DMS53 treated with DMSO at 0.1 percent for 48 hours (cell line): ENCODE data around the gene KRT9.
A peak's percentile ranks its signal among the peaks of the same experiment; 100 is the strongest.
"Not testable (repeated sequence)": the region's sequence is repeated elsewhere in the genome, so short reads cannot be mapped to it uniquely, and the experiment has no call there.

Source experiments
- DNase-seq: peaks from one replicate; lab custom pipeline; 2025; ENCODE audit not compliant: unreplicated experiment; lab: John Stamatoyannopoulos, UW

Gene KRT9

GRCh38 chr17:41579484-41580243 is 7.8 kb upstream of the KRT9 start:
- DNase-seq, result peak; percentile 79

- no peak for DNase-seq
These were observed 7.1 kb upstream of the KRT9 start for GRCh38 chr17:41578971-41579370.

- DNase-seq, result no peak
These were observed 6.7 kb upstream of the KRT9 start for GRCh38 chr17:41578538-41578937.

- DNase-seq, result not testable (repeated sequence)
These were observed 4.9 kb upstream of the KRT9 start for GRCh38 chr17:41576740-41577139.

- no peak for DNase-seq
These were observed 3.5 kb upstream of the KRT9 start for GRCh38 chr17:41575336-41575735.

DNA sequence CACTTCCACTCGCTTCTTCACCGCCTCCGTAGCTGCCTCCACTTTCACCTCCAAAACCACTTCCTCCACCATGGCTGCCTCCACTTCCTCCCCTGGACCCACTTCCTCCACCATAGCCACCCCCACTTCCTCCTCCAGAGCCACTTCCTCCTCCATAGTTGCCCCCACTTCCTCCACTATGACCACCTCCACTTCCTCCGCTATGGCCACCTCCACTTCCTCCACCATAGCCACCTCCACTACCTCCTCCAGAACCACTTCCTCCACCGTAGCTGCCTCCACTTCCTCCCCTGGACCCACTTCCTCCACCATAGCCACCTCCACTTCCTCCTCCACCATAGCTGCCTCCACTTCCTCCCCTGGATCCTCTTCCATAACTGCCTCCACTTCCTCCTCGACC is 4.5 kb downstream of the KRT9 start:
- DNase-seq, result no peak

DNA sequence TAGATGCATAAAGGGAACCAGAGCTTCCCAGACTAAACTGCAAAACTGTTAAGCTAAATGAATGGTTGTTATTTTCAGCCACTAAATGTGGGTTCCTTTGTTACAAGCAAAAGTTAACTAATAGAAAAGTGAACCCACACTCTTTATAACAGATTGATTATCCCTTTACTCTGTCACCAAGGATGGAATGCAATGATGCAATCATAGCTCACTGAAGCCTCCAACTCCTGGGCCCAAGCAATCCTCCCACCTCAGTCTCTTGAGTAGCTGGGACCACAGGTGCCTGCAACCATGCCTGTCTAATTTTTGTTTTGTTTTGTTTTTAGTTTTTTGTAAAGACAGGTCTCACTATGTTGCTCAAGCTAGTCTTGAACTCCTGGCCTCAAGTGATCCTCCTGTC is 6.5 kb downstream of the KRT9 start:
- DNase-seq, result no peak

DNA sequence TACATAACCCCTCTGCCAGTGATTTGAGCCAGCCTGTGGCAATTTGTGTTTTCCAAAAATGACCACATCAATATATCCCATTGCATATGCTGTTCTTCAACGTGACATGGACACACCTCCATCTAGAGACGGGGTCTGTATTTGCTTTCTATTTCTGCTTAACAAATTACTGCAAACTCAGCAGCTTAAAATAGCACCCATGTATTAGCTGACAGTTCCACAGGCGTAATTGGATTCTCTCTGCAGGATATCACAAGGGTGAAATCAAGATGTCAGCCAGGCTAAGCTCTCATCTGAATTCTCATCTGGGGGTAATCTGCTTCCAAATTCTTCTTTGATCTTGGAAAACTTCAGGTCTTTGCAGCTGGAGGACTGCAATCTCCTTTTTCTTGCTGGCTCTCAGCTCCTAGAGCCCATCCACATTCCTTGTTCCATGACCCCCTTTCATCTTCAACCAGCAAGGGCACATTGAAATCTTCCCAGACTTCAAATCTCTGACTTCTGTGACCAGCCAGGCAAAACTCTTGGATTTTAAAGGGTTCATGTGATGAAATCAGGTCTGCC is 8.2 kb downstream of the KRT9 start:
- DNase-seq, result no peak

- no peak for DNase-seq
These were observed 10.3 kb downstream of the KRT9 start for GRCh38 chr17:41561554-41561953.

DNA sequence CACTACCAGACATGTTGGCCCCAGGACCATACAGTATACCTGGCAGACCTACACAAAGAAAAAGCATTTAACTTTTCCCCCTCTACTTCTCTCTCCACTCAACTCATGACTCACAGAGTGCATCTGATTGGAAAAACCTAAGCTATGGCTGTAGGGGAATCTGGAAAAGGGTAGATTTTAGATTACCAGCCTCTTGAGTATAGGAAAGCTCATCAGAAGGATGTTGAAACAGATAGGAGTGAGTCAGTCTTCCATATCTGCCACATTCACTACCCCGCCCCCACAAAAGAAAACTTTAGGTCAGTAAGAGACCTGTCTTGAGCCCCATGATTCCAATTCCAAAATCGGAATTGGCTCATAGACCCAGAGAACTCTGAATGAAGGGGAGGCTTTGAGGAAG is 12.3 kb downstream of the KRT9 start:
- DNase-seq, result no peak

DNA sequence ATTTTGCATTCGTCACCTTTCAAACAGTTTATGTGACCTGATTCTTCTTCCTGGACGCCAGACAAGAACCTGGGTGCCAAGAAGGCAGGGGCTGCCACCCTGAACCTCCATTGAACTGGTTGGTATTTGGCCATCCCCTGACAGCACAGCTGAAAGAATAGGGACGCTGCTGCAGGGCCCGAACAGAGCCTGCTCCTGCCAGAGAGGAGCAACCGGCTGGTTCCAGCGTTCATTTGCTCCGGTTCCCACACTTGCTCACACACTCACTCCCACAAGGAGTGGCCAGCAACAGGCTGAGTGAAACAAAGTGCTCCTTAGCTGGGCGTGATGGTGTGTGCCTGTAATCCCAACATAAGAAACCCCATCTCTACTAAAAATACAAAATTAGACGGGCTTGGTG is 14.9 kb downstream of the KRT9 start:
- DNase-seq, result no peak

DNA sequence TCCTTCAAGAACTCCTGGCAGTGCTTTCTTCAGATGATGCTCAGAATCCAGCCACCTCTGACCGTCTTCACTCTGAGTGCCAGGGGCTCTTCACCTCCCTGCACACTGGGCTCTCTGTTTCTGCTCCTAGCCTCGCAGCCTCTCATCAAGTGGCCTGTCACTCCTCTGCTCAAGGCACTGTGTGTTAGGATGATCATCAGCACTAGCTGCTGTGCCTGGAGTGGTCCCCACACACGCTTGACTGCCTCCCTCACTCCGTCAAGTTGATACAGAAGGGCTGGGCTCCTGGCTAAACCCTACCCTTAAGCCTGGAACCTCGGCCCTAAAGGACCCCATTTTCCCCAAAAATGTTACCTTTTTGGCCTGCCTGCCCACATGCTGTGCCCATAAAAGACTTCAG is 15.6 kb downstream of the KRT9 start:
- DNase-seq, result no peak

GRCh38 chr17:41555105-41555887 is 16.6 kb downstream of the KRT9 start:
- DNase-seq, result no peak

DNA sequence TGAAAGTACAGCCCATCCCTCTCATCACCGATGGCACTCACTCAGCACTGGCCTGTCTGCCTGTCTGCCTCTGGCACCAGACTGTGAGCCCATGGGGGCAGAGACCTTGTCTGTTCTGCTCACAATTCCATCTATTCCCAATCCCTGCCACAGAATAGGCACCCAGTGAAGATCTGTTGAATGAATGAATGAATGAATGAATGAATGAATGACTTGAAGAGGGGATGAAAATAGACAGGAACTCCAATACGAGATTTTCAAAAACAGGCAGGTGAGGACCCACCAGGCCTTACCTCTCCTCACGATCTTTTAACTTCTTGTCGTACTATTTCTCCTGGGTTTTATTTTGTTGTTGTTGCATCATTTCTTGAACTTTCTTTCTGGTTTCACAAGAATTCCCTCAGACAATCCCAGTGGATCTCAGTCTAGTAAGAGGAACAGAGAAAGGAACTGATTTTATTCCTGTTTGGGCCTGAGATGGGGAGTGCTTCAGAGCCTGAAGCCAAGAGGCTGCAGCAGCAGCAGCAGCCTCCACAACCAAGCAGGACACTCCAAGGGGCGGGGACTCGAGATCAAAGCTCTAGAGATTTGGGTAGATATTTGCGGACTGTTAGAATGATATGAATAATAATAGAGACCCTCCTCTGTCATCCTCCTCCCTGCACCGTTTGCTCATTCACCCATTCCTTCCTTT is 17.7 kb downstream of the KRT9 start:
- DNase-seq, result no peak

- DNase-seq, result no peak
These were observed 18.7 kb downstream of the KRT9 start for GRCh38 chr17:41553176-41553575.

- no peak for DNase-seq
These were observed 19.4 kb downstream of the KRT9 start for GRCh38 chr17:41552455-41552854.

DNA sequence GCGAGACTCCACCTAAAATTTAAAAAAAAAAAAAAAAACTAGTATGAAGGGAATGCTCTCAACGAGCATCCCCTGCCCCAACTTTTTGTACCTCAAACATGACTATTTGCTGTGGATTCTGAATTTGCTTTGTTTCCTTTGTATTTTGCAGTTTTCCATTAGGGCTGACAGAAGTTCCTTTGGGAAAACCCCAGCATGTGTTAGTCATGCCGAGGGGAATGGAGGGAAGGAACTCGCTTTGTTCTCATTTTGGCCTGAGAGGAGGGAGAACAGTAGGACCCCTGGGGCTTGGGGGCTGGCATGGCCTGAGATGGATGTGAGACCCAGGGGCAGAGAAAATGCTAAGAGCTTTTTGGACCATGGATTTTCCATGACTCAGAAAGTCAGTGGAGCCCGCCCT is 20.5 kb downstream of the KRT9 start:
- no peak for DNase-seq

DNA sequence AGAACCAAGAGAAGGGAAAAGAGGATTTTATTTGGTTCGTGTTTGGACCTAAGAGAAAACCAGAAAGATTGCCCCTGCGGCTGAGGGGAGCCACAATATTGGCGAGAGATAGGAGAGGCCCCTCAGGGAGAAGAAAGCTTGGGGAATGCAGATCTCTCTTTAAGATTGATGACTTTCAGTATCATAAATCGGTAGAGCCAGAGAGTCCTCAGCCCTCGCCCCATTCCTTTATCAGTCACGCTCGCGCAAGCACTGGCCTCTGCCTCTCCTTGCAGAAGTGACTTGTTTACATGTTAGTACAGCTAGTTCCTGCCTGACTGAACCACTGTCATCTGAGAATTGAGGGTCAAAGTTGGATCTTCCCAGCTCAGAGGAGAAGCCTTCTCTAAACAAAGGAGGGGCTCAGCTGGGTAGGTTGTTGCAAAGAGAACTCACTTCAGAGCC is 22.2 kb downstream of the KRT9 start:
- DNase-seq, result no peak

DNA sequence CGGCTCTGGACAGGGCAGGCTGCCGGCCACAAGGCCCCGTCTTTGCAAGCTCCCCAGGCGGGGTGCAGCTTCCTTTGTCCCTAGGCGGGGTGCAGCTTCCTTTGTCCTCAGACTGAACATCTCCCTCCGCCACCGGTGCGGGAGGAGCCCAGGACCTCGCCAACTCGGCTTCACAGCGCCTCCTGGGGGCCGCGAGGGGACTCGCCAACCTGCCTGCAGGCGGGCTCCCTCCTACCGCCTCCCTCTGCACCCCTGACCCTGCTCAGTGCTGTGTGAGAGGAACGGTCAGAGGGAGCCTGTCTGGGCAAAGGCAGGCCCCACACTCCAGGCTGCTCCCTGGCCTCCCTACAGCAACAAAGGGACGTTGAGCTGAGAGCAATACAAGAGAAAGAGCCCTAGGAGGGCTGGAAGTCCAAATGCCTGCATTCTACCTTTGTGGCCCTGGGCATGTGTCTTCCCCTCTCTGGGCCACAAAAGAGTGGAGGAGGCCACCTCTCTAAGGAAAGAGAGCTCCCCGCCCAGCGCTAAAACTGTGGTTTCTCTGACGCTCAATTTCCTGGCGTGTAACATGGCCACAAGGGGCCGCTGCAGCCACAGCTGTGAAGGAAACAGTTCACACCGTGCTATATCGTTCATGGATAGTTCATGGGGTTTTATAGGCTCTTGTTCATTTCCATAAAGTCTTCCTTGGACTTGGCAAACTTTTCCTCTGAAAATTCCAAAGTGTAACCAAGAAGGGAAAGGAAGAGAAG is 22.8 kb downstream of the KRT9 start:
- peak; percentile 70 for DNase-seq

DNA sequence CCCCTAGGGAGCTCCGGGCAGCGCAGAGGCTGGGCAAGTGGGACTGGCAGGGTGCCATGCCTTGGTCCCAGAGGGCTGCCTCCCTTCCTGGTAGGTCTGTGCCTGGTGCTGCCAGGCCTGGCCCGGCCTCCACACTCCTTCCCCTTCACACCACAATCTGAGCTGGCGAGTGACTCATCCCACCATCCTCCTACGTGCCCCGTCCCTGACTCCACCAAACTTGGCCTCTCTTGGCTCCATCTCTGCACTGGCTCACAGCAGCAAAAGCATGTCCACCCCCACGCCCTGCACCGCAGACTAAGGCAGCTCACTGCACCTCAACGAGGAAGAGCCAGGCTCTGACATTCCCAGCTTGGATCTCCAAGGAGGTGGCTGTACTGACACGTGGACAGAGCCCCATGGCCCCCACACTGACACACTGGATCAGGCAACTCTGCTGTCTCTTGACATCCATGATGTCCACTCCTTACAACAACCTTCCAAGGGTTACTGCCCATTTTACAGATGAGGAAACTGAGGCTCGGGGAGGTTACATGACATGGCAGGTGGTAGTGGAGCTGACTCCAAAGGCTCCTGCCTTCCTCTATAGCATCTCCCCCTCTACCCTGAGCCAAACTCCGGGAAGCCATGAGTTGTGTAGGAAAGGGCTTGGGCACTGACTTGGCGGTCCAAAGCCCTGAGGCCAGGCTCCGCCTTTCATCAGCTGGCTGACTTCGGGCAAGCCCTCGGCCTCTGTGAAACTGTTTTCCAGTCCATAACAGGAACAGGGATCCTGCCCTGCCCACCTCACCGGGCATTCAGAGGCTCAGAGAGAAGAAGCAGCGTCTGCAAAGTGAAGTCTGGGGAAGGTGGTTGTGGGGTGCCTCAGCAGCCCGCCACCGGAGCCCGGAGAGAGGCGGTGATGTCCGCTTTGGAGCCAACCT is 23.7 kb downstream of the KRT9 start:
- DNase-seq, result no peak
